Activated T-cell treated with anti-CD3 and anti-CD28 coated beads, Interleukin-2, amount 50 U/mL, for 72 hours (primary cell): ENCODE results near the gene SOBP. TPM values are rescaled to one million over a fixed set of nuclear protein-coding genes. Genes with fewer than 3 reads are reported as not detected.

Source experiments
- ATAC-seq, 2 donors: fragments of 150-1000 bp; cut with Tn5 transposase; replicated peaks in 1 of 2; 2 replicates each; pipeline ENCODE4 v1.10.0; 2021; ENCODE audit warnings: moderate library complexity in 2 of 2, mild to moderate bottlenecking in 1 of 2
- DNase-seq, 2 donors: peaks; one replicate each; pipeline ENCODE4 v3.0.0; 2021 to 2022; ENCODE audit warnings: mixed read lengths in 1 of 2
- H3K27ac Mint-ChIP-seq: one replicate; pipeline ENCODE4 v1.8.0; 2022; ENCODE audit warnings: mild to moderate bottlenecking, moderate library complexity, mixed read lengths
- H3K27me3 Mint-ChIP-seq: one replicate; pipeline ENCODE4 v1.8.0; 2022; ENCODE audit warnings: low read depth, mixed read lengths
- H3K36me3 Mint-ChIP-seq, 2 donors: one replicate each; pipeline ENCODE4 v1.8.0; 2022; ENCODE audit warnings: mixed read lengths in 2 of 2, mild to moderate bottlenecking in 1 of 2; ENCODE audit not compliant: insufficient read depth in 2 of 2
- H3K4me1 Mint-ChIP-seq: one replicate; pipeline ENCODE4 v1.8.0; 2022; ENCODE audit warnings: low read depth, mixed read lengths
- H3K4me3 Mint-ChIP-seq, 2 donors: one replicate each; pipeline ENCODE4 v1.8.0; 2022; ENCODE audit warnings: mild to moderate bottlenecking in 2 of 2, mixed read lengths in 2 of 2, moderate library complexity in 2 of 2
- H3K9me3 Mint-ChIP-seq, 2 donors: one replicate each; pipeline ENCODE4 v1.8.0; 2022; ENCODE audit warnings: mixed read lengths in 2 of 2
- total RNA-seq, 2 donors: library from RNA; stranded (reverse); gene quantifications; one replicate each; pipeline ENCODE4 v1.2.3, GENCODE V29; 2022

Gene SOBP
- total RNA-seq, 2 donors from 2014 or later: 0.44 to 0.91 TPM

DNA sequence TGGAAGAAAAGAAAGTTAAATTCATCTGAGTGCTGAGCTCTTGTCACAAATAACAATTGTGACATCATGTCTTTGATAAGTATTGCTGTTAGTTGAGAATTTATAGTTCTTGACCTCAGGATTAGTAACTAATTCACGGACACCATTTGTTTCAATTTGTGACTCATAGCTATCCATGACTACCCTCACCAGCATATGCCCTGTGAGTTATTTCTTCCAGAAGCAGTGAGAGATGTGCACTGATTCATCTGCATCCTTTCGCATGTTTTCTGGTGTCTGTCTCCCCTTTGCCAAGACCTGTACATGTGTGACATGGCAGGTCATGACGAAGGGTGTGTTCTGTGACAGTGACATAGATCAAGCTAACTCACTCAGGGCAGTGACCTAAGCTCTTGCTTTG, 86.9 kb downstream of the SOBP start:
- no peak for DNase-seq
- Mint-ChIP-seq H3K4me3 (no peak overlapping the region), H3K27ac (no peak overlapping the region), H3K27me3 (peaks cover 15% of the 10 kb centered on the region), H3K9me3 (no peaks in the 10 kb centered on the region), H3K36me3 (no peaks in the 10 kb centered on the region), H3K4me1 (no peaks in the 10 kb centered on the region)
- ATAC-seq: peak in 1 of 2 donors; percentile 84

DNA sequence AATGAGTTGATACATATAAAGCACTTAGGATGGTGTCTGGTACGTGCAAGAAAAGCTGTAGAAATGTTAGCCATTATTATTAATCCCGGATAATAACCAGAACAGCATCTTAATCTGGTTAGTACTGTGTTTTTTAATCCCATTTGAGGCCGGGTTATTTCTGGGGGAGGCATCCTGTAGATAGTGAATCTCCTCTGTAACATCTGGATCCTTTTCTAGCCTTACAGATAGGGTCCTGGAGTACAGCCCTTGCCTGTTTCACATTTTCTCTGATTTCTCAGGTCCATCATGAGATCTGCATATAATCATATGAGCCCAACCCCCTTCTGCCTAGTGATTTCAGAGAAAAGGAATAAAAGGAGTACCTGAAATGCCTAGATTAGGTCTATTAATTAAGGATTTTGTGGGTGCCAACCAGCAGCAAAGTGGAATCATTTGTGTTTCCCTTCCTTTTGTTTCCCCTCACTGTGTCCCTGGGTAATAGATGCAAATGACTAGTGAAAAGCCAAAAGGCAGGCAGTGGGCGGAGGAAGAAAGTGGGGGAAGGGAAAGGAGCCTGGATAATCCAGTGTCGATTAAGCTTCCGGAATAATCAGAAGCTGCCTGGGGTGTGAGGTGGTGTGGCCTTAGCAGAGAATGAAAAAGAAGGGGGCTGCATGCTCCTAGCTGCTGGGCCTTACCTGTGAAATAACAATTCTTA, 88.9 kb downstream of the SOBP start:
- ATAC-seq: no peak
- H3K9me3 Mint-ChIP-seq: no peaks in the 10 kb centered on the region

DNA sequence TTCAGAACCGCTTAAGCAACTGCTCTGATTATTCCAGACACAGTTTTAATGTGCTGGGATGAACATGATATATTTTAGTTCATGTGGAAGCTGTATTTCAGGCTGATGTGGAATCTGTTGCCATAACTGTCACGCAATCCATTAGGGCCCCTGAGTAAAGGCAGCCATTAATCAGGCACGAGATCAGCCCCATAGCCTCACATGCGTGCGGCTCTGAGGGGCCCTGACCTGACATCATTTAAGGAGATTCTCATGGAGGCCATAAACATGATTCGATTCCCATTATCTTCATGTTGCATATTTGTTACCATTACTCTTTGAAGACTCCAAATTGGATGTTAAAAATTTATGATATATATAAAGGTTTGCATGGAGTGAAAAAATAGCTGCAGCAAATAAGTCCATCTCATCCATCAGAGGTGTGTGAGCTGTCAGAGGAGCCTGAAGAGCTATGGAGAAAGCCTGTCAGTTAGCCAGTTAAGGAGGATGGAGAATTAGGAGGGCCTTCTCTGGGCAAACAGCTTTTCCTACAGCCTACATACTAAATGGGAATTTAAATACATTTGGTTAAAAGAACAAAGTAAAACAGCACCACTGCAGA, 89.6 kb downstream of the SOBP start:
- no peaks in the 10 kb centered on the region for H3K36me3 Mint-ChIP-seq
- no peak overlapping the region for H3K27ac Mint-ChIP-seq
- no peaks in the 10 kb centered on the region for H3K4me1 Mint-ChIP-seq
- H3K27me3 Mint-ChIP-seq: peaks cover 15% of the 10 kb centered on the region
- H3K4me3 Mint-ChIP-seq: no peak overlapping the region
- DNase-seq: no peak
- ATAC-seq: no peak
- no peaks in the 10 kb centered on the region for H3K9me3 Mint-ChIP-seq

More for the DNA sequence above, 88.9 kb downstream of the SOBP start:
- Mint-ChIP-seq H3K27ac (no peak overlapping the region), H3K36me3 (no peaks in the 10 kb centered on the region), H3K4me3 (no peak overlapping the region), H3K4me1 (no peaks in the 10 kb centered on the region), H3K27me3 (peaks cover 15% of the 10 kb centered on the region)
- no peak for DNase-seq

DNA sequence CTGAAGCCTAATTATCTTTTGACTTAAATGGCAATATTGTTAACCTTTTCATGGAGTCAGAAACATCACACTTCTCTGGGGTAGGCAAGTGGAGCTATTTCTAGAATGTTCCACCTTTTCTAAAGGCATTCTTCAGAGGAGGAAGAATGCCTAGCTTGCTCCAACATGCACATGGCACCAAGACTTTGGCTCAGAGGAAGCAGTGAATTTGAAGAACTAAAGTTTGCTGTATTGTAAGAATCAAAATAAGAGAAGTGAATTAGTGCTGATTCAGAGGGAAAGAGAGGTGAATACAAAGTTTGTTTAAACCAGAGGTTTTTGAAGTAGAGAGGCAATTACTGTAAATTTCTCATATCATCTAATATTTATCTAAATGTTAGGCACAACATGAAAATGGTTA, 92.2 kb downstream of the SOBP start:
- ATAC-seq (no peak), DNase-seq (no peak)
- Mint-ChIP-seq H3K9me3 (no peaks in the 10 kb centered on the region), H3K36me3 (no peaks in the 10 kb centered on the region), H3K4me3 (no peak overlapping the region), H3K27me3 (peaks cover 15% of the 10 kb centered on the region), H3K4me1 (no peaks in the 10 kb centered on the region), H3K27ac (no peak overlapping the region)

GRCh38 chr6:107584726-107585125, 94.8 kb downstream of the SOBP start:
- Mint-ChIP-seq H3K27ac (no peak overlapping the region), H3K27me3 (peaks cover 31% of the 10 kb centered on the region), H3K4me1 (no peaks in the 10 kb centered on the region), H3K36me3 (no peaks in the 10 kb centered on the region), H3K4me3 (no peak overlapping the region), H3K9me3 (no peaks in the 10 kb centered on the region)
- no peak for ATAC-seq
- no peak for DNase-seq

- peaks cover 23% of the 10 kb centered on the region for H3K27me3 Mint-ChIP-seq
- H3K9me3 Mint-ChIP-seq: no peaks in the 10 kb centered on the region
- H3K4me1 Mint-ChIP-seq: no peaks in the 10 kb centered on the region
- no peak overlapping the region for H3K27ac Mint-ChIP-seq
- H3K4me3 Mint-ChIP-seq: no peak overlapping the region
- no peak for ATAC-seq
- DNase-seq: no peak
- H3K36me3 Mint-ChIP-seq: no peaks in the 10 kb centered on the region
Observed at GRCh38 chr6:107585815-107586435, 96.0 kb downstream of the SOBP start.

DNA sequence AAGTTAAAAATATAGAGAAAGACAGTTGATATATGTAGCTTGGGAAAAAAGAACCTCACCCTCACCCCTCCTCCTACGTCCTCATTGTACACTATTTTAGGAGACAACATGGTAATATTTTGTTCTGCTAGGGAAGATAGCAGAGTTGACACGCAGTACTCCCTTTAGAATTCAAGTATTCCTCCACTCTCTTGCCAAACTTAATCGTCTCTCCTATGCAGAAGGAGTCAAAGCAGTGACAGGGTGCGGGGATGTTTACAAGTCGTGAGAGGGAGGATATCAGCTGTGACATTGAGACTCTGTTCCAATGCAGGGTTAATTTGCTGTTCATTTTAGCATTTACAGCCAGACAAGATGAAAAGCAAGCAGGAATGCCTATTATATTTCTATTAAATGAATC, 97.5 kb downstream of the SOBP start:
- ATAC-seq (no peak), DNase-seq (no peak)
- no peak overlapping the region for H3K27ac Mint-ChIP-seq
- H3K36me3 Mint-ChIP-seq: no peaks in the 10 kb centered on the region
- H3K4me3 Mint-ChIP-seq: no peak overlapping the region
- no peaks in the 10 kb centered on the region for H3K4me1 Mint-ChIP-seq
- H3K9me3 Mint-ChIP-seq: no peaks in the 10 kb centered on the region
- H3K27me3 Mint-ChIP-seq: peaks cover 22% of the 10 kb centered on the region

- Mint-ChIP-seq H3K27ac (no peak overlapping the region), H3K27me3 (peaks cover 30% of the 10 kb centered on the region), H3K36me3 (no peaks in the 10 kb centered on the region), H3K4me3 (no peak overlapping the region), H3K4me1 (no peaks in the 10 kb centered on the region), H3K9me3 (no peaks in the 10 kb centered on the region)
- ATAC-seq: no peak
- DNase-seq: no peak
Observed at GRCh38 chr6:107589199-107589598, 99.3 kb downstream of the SOBP start.

GRCh38 chr6:107589934-107590333, 100.0 kb downstream of the SOBP start:
- no peak for ATAC-seq
- Mint-ChIP-seq H3K27ac (no peak overlapping the region), H3K4me3 (no peak overlapping the region), H3K9me3 (no peaks in the 10 kb centered on the region), H3K27me3 (peaks cover 37% of the 10 kb centered on the region), H3K4me1 (no peaks in the 10 kb centered on the region), H3K36me3 (no peaks in the 10 kb centered on the region)
- DNase-seq: no peak

GRCh38 chr6:107590378-107590777, 100.5 kb downstream of the SOBP start:
- Mint-ChIP-seq H3K36me3 (no peaks in the 10 kb centered on the region), H3K27ac (no peak overlapping the region), H3K4me3 (no peak overlapping the region), H3K27me3 (peaks cover 40% of the 10 kb centered on the region), H3K9me3 (no peaks in the 10 kb centered on the region), H3K4me1 (no peaks in the 10 kb centered on the region)
- ATAC-seq: no peak
- DNase-seq: no peak

GRCh38 chr6:107591346-107591745, 101.4 kb downstream of the SOBP start:
- Mint-ChIP-seq H3K27me3 (peaks cover 44% of the 10 kb centered on the region), H3K36me3 (no peaks in the 10 kb centered on the region), H3K4me1 (no peaks in the 10 kb centered on the region), H3K27ac (no peak overlapping the region), H3K9me3 (no peaks in the 10 kb centered on the region), H3K4me3 (no peak overlapping the region)
- no peak for DNase-seq
- no peak for ATAC-seq

- Mint-ChIP-seq H3K9me3 (no peaks in the 10 kb centered on the region), H3K27ac (no peak overlapping the region), H3K36me3 (no peaks in the 10 kb centered on the region), H3K27me3 (peaks cover 38% of the 10 kb centered on the region), H3K4me3 (no peak overlapping the region), H3K4me1 (no peaks in the 10 kb centered on the region)
- DNase-seq (no peak), ATAC-seq (no peak)
Observed at GRCh38 chr6:107592806-107593205, 102.9 kb downstream of the SOBP start.

GRCh38 chr6:107594736-107595135, 104.8 kb downstream of the SOBP start:
- H3K36me3 Mint-ChIP-seq: no peaks in the 10 kb centered on the region
- DNase-seq (no peak), ATAC-seq (no peak)
- no peak overlapping the region for H3K4me3 Mint-ChIP-seq
- no peaks in the 10 kb centered on the region for H3K4me1 Mint-ChIP-seq
- H3K27me3 Mint-ChIP-seq: peaks cover 39% of the 10 kb centered on the region
- H3K9me3 Mint-ChIP-seq: no peaks in the 10 kb centered on the region
- H3K27ac Mint-ChIP-seq: no peak overlapping the region
